IPS-20b (cell line): ENCODE data around the gene LCN12.

Experiments used
- H3K27ac ChIP-seq: one replicate; pipeline ENCODE4 v1.5.1; 2013; ENCODE audit warnings: low read length
- H3K27me3 ChIP-seq: 2 replicates; pipeline ENCODE4 v1.6.1; 2013; ENCODE audit warnings: mild to moderate bottlenecking, low read length, inconsistent platforms; ENCODE audit not compliant: insufficient read depth
- H3K36me3 ChIP-seq: 2 replicates; pipeline ENCODE4 v1.6.1; 2013; ENCODE audit warnings: low read depth, mild to moderate bottlenecking, inconsistent platforms, low read length, moderate library complexity; ENCODE audit not compliant: insufficient read depth
- H3K4me1 ChIP-seq: 2 replicates; pipeline ENCODE4 v1.6.1; 2013; ENCODE audit warnings: mild to moderate bottlenecking, control low read depth, inconsistent platforms, low read length, moderate library complexity; ENCODE audit not compliant: insufficient read depth
- H3K4me3 ChIP-seq: 2 replicates; pipeline ENCODE4 v1.5.1; 2013; ENCODE audit warnings: mild to moderate bottlenecking, low read length, inconsistent platforms
- H3K9ac ChIP-seq: 2 replicates; pipeline ENCODE4 v1.6.1; 2013; ENCODE audit warnings: low read depth, mild to moderate bottlenecking, inconsistent platforms, low read length, moderate library complexity
- H3K9me3 ChIP-seq: 2 replicates; pipeline ENCODE4 v1.6.1; 2013; ENCODE audit warnings: mild to moderate bottlenecking, low read depth, low read length, inconsistent platforms; ENCODE audit not compliant: insufficient read depth

LCN12 gene

GRCh38 chr9:136930014-136930413, 22.1 kb upstream of the LCN12 start:
- H3K27me3 ChIP-seq: no peaks in the 10 kb centered on the region
- no peak overlapping the region for H3K9ac ChIP-seq
- no peak overlapping the region for H3K27ac ChIP-seq
- no peaks in the 10 kb centered on the region for H3K4me1 ChIP-seq
- no peak overlapping the region for H3K4me3 ChIP-seq
- H3K9me3 ChIP-seq: no peaks in the 10 kb centered on the region
- peaks cover 40% of the 10 kb centered on the region for H3K36me3 ChIP-seq

DNA sequence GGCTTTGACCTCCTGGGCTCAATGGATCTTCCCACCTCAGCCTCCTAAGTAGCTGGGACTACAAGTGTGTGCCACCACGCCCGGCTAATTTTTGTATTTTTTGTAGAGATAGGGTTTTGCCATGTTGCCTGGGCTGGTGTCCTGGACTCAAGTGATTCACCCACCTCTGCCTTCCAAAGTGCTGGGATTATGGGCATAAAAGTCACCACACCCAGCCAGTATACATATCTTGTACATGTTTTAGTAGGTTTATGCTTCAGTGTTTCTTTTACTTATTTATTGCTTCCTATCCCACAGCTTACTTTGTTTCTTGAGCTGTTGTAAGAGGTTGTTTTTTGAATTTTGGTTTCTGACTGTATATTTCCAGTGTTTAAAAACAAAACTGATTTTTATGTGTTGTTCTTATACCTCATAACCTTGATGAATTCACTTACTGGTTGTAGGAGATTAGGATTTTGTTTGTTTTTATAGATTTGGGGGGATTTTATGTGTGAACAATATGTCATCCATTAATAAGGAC, 20.4 kb upstream of the LCN12 start:
- Histone ChIP-seq H3K4me1 (no peaks in the 10 kb centered on the region), H3K9me3 (no peaks in the 10 kb centered on the region), H3K36me3 (peaks cover 23% of the 10 kb centered on the region), H3K27ac (no peak overlapping the region), H3K9ac (no peak overlapping the region), H3K4me3 (no peak overlapping the region), H3K27me3 (no peaks in the 10 kb centered on the region)

- Histone ChIP-seq H3K9me3 (no peaks in the 10 kb centered on the region), H3K27me3 (no peaks in the 10 kb centered on the region), H3K4me1 (no peaks in the 10 kb centered on the region), H3K36me3 (peaks cover 4% of the 10 kb centered on the region; the same call in 1 of the 2 replicates), H3K27ac (no peak overlapping the region), H3K9ac (no peak overlapping the region), H3K4me3 (no peak overlapping the region)
Observed at GRCh38 chr9:136934277-136934676, 17.8 kb upstream of the LCN12 start.

GRCh38 chr9:136935651-136936050, 16.4 kb upstream of the LCN12 start:
- no peak overlapping the region for H3K4me3 ChIP-seq
- no peaks in the 10 kb centered on the region for H3K9me3 ChIP-seq
- H3K9ac ChIP-seq: no peak overlapping the region
- H3K4me1 ChIP-seq: no peaks in the 10 kb centered on the region
- peaks cover 16% of the 10 kb centered on the region; the same call in 1 of the 2 replicates for H3K36me3 ChIP-seq
- H3K27me3 ChIP-seq: no peaks in the 10 kb centered on the region
- no peak overlapping the region for H3K27ac ChIP-seq

- H3K4me1 ChIP-seq: no peaks in the 10 kb centered on the region
- H3K9me3 ChIP-seq: no peaks in the 10 kb centered on the region
- peaks cover 26% of the 10 kb centered on the region for H3K36me3 ChIP-seq
- no peak overlapping the region for H3K9ac ChIP-seq
- H3K4me3 ChIP-seq: no peak overlapping the region
- no peak overlapping the region for H3K27ac ChIP-seq
- H3K27me3 ChIP-seq: no peaks in the 10 kb centered on the region
Observed at GRCh38 chr9:136936645-136937170, 15.4 kb upstream of the LCN12 start.

- no peaks in the 10 kb centered on the region for H3K9me3 ChIP-seq
- H3K4me3 ChIP-seq: no peak overlapping the region
- H3K4me1 ChIP-seq: no peaks in the 10 kb centered on the region
- peaks cover 29% of the 10 kb centered on the region for H3K36me3 ChIP-seq
- H3K27ac ChIP-seq: no peak overlapping the region
- H3K27me3 ChIP-seq: no peaks in the 10 kb centered on the region
- no peak overlapping the region for H3K9ac ChIP-seq
Observed at GRCh38 chr9:136937186-136938001, 14.7 kb upstream of the LCN12 start.

- no peaks in the 10 kb centered on the region for H3K9me3 ChIP-seq
- no peak overlapping the region for H3K4me3 ChIP-seq
- no peak overlapping the region for H3K9ac ChIP-seq
- H3K27ac ChIP-seq: no peak overlapping the region
- peaks cover 29% of the 10 kb centered on the region for H3K36me3 ChIP-seq
- no peaks in the 10 kb centered on the region for H3K4me1 ChIP-seq
- H3K27me3 ChIP-seq: no peaks in the 10 kb centered on the region
Observed at GRCh38 chr9:136939431-136939995, 12.6 kb upstream of the LCN12 start.

DNA sequence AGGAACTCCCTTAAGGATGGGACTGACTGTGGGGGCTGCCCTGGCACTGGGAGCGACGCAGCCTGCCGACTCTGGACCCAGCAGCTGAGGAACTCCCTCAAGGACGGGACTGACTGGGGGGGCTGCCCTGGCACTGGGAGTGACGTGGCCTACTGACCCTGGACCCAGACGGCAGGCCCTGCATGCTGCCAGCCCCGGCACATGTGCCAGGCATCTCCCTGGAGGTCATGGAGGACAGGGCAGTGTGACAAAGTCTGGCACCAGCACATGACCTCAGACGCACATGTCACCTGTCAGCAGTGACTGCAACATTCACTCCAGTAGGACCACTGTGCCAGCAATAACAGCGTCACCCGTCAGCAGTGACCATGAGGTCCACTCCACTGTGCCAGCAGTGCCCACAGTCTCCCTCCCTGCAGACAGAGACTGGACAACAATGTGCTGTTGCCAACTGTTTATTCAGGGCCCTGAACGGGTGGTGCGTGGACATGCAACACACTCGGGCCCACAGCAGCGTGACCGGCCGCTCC, 12.0 kb upstream of the LCN12 start:
- Histone ChIP-seq H3K9me3 (no peaks in the 10 kb centered on the region), H3K4me1 (no peaks in the 10 kb centered on the region), H3K9ac (no peak overlapping the region), H3K36me3 (peaks cover 29% of the 10 kb centered on the region), H3K27ac (no peak overlapping the region), H3K4me3 (no peak overlapping the region), H3K27me3 (no peaks in the 10 kb centered on the region)

DNA sequence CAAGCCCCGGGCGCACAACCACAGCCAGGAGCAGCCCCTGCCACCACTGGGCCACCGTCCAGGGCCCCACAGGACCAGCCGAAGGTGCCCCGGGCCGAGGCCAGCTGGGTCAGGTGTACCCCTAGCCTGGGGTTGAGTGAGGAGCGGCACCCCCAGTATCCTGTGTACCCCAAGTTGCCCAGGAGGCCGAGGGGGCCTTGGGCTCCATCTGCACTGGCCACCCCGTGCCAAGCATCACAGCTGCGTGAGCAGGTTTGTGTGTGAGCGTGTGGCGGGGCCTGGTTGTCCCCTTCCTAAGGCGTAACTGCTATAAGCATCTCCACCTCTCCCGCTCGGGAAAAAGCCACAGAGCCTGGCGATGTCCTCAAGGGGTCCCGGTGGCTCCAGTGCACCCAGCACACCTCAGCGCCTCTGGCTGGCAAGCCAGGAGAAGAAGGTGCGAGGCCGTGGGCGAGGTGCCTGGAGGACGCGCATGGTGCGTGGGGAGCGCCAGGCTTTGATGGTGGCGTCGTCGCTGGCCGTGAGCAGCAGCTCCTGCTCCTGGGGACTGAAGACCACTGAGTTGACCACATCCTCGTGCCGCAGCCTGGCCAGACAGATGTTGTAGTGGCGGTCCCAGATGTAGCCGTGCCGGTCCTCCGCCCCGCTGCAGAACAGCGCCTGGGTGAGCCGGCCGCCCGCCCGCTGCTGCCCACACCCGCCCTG, 11.4 kb upstream of the LCN12 start:
- no peak overlapping the region for H3K9ac ChIP-seq
- no peaks in the 10 kb centered on the region for H3K4me1 ChIP-seq
- peaks cover 29% of the 10 kb centered on the region for H3K36me3 ChIP-seq
- no peaks in the 10 kb centered on the region for H3K9me3 ChIP-seq
- H3K27ac ChIP-seq: no peak overlapping the region
- no peaks in the 10 kb centered on the region for H3K27me3 ChIP-seq
- H3K4me3 ChIP-seq: no peak overlapping the region

GRCh38 chr9:136941231-136942111, 10.6 kb upstream of the LCN12 start:
- Histone ChIP-seq H3K4me3 (no peak overlapping the region), H3K36me3 (peaks cover 29% of the 10 kb centered on the region), H3K4me1 (no peaks in the 10 kb centered on the region), H3K9me3 (no peaks in the 10 kb centered on the region), H3K9ac (no peak overlapping the region), H3K27me3 (no peaks in the 10 kb centered on the region), H3K27ac (no peak overlapping the region)
